NCI-H82 (cell line): ENCODE results near the gene CXCR5.
"Not testable (repeated sequence)": the region's sequence is repeated elsewhere in the genome, so short reads cannot be mapped to it uniquely, and the experiment has no call there.

Experiments used
- DNase-seq: peaks from one replicate; lab custom pipeline; 2025; lab: John Stamatoyannopoulos, UW

CXCR5 gene, protein sequence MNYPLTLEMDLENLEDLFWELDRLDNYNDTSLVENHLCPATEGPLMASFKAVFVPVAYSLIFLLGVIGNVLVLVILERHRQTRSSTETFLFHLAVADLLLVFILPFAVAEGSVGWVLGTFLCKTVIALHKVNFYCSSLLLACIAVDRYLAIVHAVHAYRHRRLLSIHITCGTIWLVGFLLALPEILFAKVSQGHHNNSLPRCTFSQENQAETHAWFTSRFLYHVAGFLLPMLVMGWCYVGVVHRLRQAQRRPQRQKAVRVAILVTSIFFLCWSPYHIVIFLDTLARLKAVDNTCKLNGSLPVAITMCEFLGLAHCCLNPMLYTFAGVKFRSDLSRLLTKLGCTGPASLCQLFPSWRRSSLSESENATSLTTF

DNA sequence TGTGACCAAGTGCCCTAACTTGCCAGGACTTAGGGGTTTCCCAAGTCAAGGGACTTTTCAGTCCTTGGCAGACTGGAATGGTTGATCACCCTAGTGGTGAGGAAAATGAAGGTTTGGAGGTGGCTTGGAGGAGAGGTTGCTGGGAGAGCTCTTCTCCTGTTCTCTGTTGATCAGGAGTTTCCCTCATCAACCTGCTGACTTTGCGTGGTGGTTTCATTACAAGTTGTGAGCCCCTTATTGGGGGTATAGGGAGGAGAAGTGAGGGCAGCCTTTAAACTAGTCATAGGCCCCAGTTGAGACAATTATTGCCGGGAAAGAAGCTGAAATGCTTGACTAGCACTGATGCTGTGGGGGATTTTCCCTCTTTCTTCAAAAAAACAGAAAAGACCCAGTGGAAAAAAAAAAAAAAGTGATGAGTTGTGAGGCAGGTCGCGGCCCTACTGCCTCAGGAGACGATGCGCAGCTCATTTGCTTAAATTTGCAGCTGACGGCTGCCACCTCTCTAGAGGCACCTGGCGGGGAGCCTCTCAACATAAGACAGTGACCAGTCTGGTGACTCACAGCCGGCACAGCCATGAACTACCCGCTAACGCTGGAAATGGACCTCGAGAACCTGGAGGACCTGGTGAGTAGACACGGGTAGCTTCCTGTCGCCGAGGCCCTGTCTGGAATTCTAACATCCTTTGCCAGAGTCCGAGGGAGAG, at the start of gene CXCR5:
CXCR5 (plus strand) TSS at position 525 of the 704 bp plus-strand sequence; CDS start at position 575, 50 bp downstream.
- DNase-seq, result no peak

DNA sequence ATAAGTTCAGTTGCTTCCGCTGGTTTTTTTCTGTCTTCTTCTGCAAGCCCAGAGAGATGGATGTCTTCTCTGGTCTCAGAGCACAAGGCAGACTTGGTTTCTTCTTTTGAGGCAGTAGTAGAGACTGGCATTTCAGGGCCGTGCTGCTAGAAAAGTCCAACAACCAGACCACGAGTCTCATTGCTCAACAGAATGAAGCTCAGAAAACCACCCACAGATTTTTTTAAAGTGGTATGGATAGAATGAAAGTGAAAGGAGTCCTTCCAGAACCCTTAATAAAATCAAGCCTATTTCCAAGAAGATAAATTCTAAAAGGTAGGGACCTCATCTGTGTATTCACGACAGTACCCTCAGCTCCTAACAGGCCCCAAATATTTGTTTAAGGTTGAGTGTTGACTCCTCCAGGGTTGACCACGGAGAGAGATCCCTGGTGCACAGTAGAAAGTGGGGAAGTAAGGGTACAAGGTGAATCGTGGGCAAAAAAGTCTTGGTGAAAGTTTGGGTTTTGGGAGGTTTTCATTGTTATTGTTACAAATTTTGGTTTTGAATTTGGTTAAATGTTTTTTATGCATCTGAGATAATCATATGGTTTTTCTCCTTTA, 49.2 kb upstream of the CXCR5 start:
- no peak for DNase-seq

DNA sequence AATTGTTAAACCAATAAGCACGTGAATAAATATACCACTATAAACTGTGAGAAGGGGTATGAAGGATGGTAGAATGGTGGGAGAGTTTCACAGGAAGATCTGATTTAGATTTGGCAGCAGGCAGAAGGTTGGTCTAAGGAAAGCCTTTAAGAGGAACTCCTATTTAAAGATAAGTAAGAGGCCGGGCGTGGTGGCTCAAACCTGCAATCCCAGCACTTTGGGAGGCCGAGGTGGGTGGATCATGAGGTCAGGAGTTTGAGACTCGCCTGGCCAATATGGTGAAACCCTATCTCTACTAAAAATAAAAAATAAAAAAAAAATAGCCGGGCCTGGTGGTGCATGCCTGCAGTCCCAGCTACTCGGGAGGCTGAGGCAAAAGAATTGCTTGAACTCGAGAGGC, 45.8 kb upstream of the CXCR5 start:
- no peak for DNase-seq

- DNase-seq, result no peak
Observed at GRCh38 chr11:118838905-118839553, 44.7 kb upstream of the CXCR5 start.

DNA sequence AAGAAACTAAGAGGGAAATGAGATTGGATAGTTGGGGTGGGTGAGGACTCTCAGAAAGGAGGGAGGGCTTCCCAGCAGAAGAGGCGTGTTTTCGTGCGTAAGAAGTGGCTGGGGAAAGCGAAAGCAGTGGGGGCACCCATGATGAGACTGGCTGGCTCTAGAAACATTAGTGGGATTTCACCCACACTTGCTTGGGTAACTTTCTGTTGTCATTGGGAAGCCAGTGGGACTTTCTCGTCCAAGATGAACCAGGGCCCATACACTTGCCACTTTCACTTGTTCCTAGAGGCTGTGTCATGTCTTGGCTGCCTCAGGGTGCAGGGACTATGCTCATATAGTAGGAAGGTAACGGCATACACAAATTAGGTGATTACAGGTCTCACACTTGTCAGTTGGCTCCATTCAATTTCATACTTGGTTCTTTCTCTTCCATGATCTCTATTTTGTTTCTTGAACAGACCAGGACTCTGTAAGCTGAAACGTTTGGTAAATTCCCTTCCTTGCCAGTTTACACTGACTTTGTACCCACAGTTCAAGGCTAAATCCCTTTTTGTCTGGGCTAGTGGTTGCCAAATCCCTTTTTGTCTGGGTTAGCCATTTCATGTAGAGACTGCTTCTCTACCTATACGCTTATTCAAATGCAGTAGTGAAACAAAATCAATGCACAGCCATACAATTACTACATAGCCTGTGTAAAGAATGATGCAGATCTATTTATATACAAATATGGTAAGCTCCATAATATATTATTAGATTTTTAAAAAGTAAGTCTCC, 42.0 kb upstream of the CXCR5 start:
- DNase-seq, result no peak

DNA sequence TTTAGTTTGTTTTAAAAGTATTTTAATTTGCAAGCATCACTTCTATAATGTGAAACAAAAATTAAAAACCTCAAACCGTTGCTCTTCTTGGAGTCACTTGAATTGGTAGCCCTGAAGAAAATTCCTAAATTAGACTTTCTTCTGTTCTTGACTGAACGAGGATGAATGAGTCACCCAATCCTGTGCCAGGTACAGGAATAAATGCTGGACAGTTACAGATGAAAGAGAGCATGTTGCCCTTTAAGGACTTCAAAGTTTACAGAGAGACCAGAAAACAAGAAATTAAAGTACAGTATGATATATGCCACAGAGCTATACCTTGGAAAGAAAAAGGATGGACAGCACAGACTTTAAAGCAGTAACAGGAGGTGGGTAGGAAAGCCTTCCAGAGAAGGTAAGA, 41.3 kb upstream of the CXCR5 start:
- DNase-seq, result no peak

DNA sequence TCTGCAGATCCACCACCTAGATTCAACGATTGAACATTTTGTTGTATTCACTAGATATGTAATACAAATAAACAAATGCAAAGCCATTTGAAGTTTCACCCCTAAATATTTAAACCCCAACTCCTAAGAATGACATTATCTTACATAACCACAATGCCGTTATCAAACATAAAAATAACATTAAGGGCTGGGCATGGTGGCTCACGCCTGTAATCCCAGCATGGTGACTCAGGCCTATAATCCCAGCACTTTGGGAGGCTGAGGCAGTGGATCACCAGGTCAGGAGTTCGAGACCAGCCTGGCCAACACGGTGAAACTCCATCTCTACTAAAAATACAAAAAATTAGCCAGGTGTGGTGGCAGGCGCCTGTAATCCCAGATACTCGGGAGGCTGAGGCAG, 40.8 kb upstream of the CXCR5 start:
- DNase-seq, result not testable (repeated sequence)

DNA sequence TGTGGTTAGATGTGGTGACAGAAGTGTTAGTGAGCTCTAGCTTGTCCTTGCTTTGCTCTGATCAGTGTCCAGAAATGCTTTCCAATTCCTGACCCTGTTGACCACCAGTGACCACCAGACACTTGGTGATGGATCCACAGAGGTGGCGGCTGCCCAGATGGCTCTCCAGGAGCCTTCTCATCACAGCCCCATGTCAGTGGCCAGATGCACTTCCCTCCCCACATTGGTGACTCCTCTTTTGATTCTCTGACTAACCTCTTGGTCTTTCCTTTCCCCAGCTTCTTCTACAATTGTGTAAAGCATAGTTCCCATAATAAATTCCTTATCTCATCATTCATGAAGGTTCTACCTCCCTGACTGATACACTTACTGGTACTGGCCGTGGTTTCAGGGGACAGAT, 40.1 kb upstream of the CXCR5 start:
- DNase-seq, result no peak

DNA sequence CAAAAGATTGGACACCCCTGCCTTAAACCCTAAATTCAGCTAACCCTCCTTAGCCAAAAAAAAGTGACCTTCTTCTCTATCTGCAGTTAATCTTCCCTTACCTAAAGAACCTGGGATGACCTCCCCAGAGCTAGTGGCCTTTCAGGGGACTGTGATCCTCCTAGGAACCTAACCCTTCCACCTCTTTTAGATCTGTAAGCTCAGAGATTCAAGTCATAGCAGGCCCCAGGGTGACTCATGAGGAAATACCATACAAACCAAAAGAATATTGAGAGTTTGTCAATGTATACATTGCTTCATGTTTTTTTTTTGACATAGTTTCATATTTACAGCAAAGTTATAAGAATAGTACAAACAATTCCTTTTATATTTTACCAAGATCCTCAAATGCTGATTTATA, 38.3 kb upstream of the CXCR5 start:
- no peak for DNase-seq

DNA sequence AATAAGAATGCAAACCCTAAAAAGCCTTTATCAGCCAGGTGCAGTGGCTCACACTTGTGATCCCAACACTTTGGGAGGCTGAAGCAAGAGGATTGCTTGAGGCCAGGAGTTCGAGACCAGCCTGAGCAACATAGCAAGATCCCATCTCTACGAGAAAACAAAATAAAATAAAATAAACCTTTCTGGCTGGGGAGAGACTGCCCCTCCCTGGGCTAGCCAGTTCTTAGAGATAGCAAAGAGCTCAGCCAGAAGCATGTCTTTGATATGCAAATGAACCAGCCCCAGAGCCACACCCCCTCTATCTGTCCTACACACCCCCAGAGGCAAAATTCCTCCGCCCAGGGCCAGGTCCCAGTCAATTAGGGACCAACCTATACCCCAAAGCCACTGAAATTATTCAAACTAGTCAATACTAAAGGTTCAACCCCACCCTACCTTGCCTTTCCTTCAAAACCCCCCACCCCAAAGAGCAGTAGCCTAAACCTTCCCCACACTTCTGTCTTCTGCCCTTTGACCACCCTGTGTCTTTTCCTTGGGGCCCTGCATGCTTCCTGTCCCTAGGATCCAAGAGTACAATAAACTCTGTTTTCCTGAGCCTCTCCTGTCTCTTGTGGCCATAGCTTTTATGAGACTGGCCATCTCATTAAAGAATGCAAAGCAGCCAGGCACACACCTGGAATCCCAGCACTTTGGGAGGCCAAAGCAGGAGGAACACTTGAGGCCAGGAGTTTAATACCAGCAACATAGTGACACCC, 37.3 kb upstream of the CXCR5 start:
- DNase-seq, result no peak

DNA sequence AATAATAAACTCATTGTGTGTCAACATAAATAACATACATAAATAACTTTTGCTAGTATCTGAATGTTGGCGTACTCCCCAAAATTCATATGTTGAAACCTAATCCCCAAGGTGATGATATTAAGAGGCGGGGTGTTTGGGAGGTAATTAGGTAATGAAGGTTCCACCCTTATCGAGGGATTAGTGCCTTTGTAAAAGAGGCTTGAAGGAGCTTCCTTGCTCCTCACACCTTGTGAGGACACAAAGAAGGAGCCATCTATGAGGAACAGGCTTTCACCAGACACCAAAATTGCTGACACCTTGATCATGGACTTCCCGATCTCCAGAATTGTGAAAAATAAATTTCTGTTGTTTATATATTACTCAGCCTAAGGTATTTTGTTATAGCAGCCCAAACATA, 33.9 kb upstream of the CXCR5 start:
- DNase-seq, result no peak

DNA sequence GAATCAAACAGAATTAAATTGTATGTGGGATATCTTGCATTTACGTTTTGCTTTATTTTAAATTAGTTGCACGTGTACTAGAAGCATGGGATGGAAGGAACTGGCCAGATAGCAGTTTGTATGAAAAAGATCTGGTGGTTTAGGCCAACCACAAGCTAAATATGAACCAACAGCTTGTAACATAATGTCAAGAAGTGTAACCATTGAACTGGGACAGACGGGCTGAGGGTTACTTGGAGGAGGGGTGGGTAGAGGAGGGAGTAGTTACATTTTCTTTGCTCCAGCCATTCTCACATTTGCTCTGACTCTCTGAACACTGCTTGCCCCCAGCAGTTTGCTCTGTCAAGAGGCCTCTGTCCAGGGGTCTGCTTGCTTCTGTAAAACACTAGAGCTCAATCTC, 31.7 kb upstream of the CXCR5 start:
- DNase-seq, result no peak

DNA sequence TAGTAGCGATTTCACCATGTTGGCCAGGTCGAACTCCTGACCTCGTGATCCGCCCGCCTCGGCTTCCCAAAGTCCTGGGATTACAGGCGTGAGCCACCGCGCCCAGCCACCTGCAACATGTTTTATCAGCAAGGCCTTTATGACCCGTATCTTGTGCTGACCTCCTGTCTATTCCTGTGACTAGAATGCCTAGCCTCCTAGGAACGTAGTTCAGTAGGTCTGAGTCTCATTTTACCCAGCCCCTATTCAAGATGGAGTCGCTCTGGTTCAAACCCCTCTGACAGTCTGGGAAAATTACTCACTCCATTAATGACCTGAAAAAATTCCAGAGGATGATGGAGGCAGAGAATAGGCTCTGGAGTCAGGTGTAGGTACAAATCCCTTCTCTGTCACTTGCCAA, 30.0 kb upstream of the CXCR5 start:
- no peak for DNase-seq

DNA sequence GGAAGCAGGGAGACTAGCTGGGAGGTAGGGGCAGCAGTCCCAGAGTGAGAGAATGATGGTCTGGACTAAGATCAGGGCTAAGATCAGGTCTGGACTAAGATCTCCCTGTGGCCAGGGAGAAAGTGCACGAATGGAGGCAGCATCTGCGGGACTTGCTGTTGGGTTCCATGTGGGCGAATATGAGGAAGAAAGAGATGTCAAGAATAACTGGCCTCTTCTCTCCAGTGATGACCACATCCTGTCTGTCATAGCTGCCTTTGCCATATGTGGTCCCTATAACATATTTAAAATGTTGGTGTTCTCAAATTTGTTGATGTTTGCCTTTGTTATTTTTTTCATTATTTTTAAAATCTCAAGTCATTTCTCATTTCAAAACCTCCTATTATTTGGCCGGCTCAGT, 27.4 kb upstream of the CXCR5 start:
- DNase-seq, result no peak

- DNase-seq, result no peak
Observed at GRCh38 chr11:118857385-118857784, 26.3 kb upstream of the CXCR5 start.

- no peak for DNase-seq
Observed at GRCh38 chr11:118859973-118860372, 23.7 kb upstream of the CXCR5 start.

GRCh38 chr11:118868659-118869058, 15.0 kb upstream of the CXCR5 start:
- no peak for DNase-seq

GRCh38 chr11:118870396-118871343, 13.0 kb upstream of the CXCR5 start:
- DNase-seq, result no peak

GRCh38 chr11:118872403-118872821, 11.3 kb upstream of the CXCR5 start:
- DNase-seq, result no peak

- no peak for DNase-seq
Observed at GRCh38 chr11:118873804-118874203, 9.9 kb upstream of the CXCR5 start.
